GM10847 (cell line): ENCODE results near the gene POU2AF1.

Experiments
- POLR2A ChIP-seq: IDR thresholded peaks from 2 replicates; pipeline ENCODE4 v1.6.1; 2011; ENCODE audit not compliant: insufficient read length; ENCODE audit errors: extremely low read depth

The POU2AF1 gene

DNA sequence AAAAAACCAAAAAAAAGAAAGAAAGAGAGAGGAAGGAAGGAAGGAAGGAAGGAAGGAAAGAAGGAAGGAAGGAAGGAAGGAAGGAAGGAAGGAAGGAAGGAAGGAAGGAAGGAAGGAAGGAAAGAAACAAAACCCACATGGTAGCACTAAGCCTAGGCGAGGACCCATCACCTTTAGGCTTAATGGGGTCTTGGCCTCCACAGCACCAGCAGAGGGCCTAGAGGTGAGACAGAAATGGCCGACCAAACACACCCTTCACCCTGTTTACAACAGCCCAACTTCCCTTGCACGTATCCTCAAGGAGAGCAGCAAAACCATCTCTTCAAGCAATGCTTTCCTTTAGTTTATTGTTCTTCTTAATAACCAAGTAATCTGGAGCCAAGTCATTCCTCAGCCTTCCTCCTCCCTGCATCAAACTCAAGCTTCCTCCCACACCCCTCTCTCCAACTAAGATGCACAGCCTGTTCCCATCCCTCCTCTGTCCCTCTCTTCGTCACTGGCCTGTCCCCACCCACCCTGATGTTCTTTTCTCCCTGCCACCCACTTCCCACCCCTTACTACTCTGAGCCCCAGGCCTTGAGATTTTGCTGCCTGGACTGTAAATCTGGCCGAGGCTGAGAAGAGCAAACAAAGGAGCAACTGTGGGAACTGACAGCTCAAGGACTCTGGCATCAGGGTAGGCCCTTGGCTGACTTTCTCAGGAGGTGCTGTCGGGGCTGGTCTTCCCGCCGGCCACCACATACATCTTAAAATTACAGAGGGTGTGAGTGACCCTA, 26.0 kb downstream of the POU2AF1 start:
- TF ChIP-seq POLR2A = no peak

- no peak for TF ChIP-seq POLR2A
Observed at GRCh38 chr11:111352231-111352746, 26.8 kb downstream of the POU2AF1 start.

- TF ChIP-seq POLR2A = no peak
Observed at GRCh38 chr11:111351374-111352055, 27.6 kb downstream of the POU2AF1 start.

DNA sequence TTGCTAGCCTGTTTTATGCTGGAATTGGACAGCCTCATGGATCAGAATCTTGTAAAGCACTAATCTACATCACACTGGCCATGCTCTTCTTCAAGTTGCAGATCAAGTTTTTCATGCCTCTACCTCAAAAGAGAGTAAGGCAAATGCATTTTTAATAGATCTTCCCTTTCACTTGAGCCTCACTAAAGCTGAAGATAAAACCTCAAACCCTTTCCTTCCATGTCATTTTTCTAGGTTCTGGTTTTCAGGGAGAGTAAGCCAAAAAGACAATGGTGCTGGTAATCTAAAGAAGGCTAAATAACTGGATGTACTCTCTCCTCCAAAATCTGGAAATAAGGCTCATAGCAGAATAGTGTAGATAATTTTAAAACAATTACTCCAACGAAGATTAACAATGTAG, 28.3 kb downstream of the POU2AF1 start:
- no peak for TF ChIP-seq POLR2A

DNA sequence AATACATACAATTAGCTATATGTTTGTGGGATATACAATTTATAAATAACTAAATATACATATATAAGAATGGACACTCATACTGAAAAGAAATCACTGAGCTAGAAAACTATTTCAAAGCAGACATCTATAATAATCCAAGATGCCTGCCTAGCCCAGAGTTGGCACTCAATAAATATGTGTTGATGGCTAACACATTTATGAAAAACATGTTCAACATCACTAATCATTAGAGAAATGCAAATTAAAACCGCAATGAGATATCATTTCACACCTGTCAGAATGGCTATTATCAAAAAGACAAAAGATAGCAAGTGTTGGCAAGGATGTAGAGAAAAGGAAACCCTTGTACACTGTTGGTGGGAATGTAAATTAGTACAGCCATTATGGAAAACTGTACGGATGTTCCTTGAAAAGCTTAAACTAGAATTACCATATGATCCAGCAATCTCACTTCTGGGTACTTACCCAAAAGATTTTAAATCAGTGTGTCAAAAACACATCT, 29.8 kb downstream of the POU2AF1 start:
- no peak for TF ChIP-seq POLR2A

DNA sequence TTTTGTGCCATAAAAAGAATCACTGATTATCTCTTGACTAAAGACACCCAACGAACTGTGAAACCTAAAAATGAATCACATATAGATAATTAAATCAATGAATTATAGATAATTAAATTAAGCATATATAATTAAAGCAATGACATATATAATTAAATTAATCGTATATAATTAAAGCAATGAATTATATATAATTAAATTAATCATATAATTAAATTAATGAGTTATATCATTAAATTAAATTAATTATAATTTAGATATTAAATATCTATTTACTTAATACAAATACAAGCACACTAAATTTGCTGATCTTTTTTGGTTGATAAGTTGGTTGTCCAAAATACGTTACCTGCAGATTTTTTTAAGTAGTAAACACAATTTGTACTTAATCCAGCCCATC, 30.9 kb downstream of the POU2AF1 start:
- no peak for TF ChIP-seq POLR2A

- TF ChIP-seq POLR2A = no peak
Observed at GRCh38 chr11:111347723-111348115, 31.4 kb downstream of the POU2AF1 start.

GRCh38 chr11:111347002-111347722, 31.9 kb downstream of the POU2AF1 start:
- TF ChIP-seq POLR2A = no peak

GRCh38 chr11:111344032-111344431, 35.0 kb downstream of the POU2AF1 start:
- no peak for TF ChIP-seq POLR2A

- no peak for TF ChIP-seq POLR2A
Observed at GRCh38 chr11:111342329-111342728, 36.7 kb downstream of the POU2AF1 start.

- TF ChIP-seq POLR2A = no peak
Observed at GRCh38 chr11:111339758-111340388, 39.2 kb downstream of the POU2AF1 start.

DNA sequence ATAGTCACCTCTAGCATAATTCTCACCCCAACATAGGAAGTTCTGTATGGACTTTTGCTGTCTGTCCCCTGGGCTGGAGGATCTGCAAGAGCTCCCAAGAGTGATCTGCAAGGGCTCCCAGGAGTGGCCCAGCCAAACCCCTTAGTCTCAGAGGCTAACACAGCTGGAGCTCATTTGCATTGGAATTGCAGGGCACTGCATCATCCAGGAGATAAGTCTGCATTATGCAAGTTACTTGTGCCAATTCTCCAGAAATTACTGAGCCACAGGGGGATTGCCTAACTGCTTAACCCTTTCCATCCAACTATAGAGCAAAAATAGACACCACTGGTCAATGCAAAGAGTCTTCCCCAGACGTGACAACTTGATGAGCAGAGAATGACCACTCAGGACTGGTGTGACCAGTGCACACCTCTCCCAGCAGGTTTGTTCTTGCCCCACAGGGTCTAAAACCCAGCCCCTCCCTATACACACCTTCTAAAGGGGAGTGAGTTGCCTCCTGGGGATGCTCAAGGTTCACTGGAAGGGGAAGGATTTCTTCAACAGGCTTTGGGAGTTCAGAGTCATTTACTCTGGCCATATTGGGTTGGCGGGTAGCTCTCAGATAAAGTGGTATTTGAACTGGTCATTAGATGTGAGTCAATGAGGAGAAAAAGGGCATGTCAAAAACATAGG, 42.4 kb downstream of the POU2AF1 start:
- TF ChIP-seq POLR2A = no peak

DNA sequence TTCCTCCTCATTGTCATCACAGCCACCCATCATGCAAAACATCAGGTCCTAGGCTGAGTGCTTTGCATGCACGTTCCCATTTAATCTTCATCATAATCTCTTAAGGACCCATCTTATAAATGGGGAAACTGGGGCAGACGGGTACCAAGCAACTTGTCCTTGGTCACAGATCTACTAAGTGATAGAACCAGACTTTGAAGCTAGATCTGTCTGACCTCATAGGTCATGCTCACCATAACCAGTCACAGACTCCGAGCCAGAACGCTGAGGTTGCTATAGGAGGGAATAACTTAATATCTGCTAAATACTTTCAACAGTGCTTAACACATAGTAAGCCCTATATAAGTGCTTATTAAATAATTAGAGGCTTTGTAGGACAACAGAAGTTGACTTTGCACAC, 43.0 kb downstream of the POU2AF1 start:
- TF ChIP-seq POLR2A = no peak

DNA sequence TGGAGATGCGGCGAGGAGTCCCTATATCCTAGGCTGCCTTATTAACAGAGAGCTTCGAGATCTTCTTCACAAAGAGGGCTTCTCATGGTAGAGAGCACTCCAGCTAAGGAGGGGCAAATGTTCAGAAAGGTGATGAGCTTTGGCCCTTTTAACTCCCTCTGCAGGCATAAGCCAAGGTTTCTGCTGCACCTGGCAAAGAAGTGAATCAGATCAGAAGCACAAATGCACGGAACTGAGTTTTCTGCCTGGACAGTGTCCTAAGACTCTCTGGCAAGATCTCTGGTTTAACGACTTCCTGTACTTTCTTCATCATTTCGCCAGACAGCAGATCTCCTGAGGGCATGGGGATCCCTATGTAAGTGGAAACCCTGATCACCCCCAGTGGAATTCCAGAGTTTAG, 43.5 kb downstream of the POU2AF1 start:
- no peak for TF ChIP-seq POLR2A
